ENCODE measurements around the gene IST1. TPM values are rescaled to one million over a fixed set of nuclear protein-coding genes. Genes with fewer than 3 reads are reported as not detected.

The IST1 gene
- 150 to 184 TPM (median 172 TPM) in 5 replicates for total RNA-seq (2022; extraction: Qiagen RNA extraction; ENCODE audit: low read depth)

GRCh38 chr16:71894921-71895678 lies at the start of gene IST1:
IST1 (plus strand) TSS chr16:71895531; CDS start chr16:71915641, 20,110 bp downstream.

GRCh38 chr16:71845639-71846430 lies 49.5 kb upstream of the IST1 start, which contains the start of gene ATXN1L:
ATXN1L (plus strand) TSS chr16:71845976; CDS start chr16:71849741, 3,765 bp downstream.

GRCh38 chr16:71883849-71884638 lies 11.3 kb upstream of the IST1 start, which contains the start of gene ZNF821:
ZNF821 (minus strand) TSS chr16:71884182; CDS start chr16:71879946, 4,236 bp downstream.

Other genes starting within 250 kb of the IST1 start
- 8.5 to 10.8 TPM (median 10.6 TPM) in 5 replicates for gene PHLPP2, start 170.8 kb upstream of the IST1 start, total RNA-seq (2022; extraction: Qiagen RNA extraction; ENCODE audit: low read depth)
- gene AP1G1, start 86.7 kb upstream of the IST1 start, total RNA-seq (2022; extraction: Qiagen RNA extraction; ENCODE audit: low read depth): 36.1 to 50.0 TPM (median 47.1 TPM) in 5 replicates
- gene ATXN1L, start 49.6 kb upstream of the IST1 start, total RNA-seq (2022; extraction: Qiagen RNA extraction; ENCODE audit: low read depth): 12.7 to 19.1 TPM (median 17.5 TPM) in 5 replicates
- gene ZNF821, start 11.3 kb upstream of the IST1 start, total RNA-seq (2022; extraction: Qiagen RNA extraction; ENCODE audit: low read depth): 4.0 to 4.4 TPM (median 4.1 TPM) in 5 replicates
- not detected in 5 replicates for gene PKD1L3, start 104.9 kb downstream of the IST1 start, total RNA-seq (2022; extraction: Qiagen RNA extraction; ENCODE audit: low read depth)
- 12.4 to 16.3 TPM (median 13.8 TPM) in 5 replicates for gene DHODH, start 113.2 kb downstream of the IST1 start, total RNA-seq (2022; extraction: Qiagen RNA extraction; ENCODE audit: low read depth)
- 0.11 TPM in 1 of 5 replicates, not detected in the others for gene HP, start 159.0 kb downstream of the IST1 start, total RNA-seq (2022; extraction: Qiagen RNA extraction; ENCODE audit: low read depth)
- not detected in 5 replicates for gene HPR, start 167.7 kb downstream of the IST1 start, total RNA-seq (2022; extraction: Qiagen RNA extraction; ENCODE audit: low read depth)
- gene TXNL4B, start 198.1 kb downstream of the IST1 start, total RNA-seq (2022; extraction: Qiagen RNA extraction; ENCODE audit: low read depth): 17.0 to 24.6 TPM (median 21.0 TPM) in 5 replicates
- 46.6 to 52.8 TPM (median 48.9 TPM) in 5 replicates for gene DHX38, start 198.3 kb downstream of the IST1 start, total RNA-seq (2022; extraction: Qiagen RNA extraction; ENCODE audit: low read depth)

Measured in A549 treated with GW870086 at 1 μM for 4 hours (cell line).